ENCODE data around the gene SPATA12.

- TF ChIP-seq EZH2phosphoT487 (conservative IDR thresholded peaks at IDR 0.05; ENCODE audit: low read length): no peak
- no peak for TF ChIP-seq CTCF (IDR thresholded peaks at IDR 0.05; ENCODE audit: insufficient read depth, low read length, poor library complexity, severe bottlenecking)
Observed at GRCh38 chr3:57074135-57074534, 13.7 kb downstream of the SPATA12 start.
